Stimulated activated CD8-positive, alpha-beta memory T cell treated with anti-CD3 and anti-CD28 coated beads, Interleukin-7, amount 100 ng/mL, for 48 hours (primary cell): ENCODE data around the gene CRACR2B.

Experiments used
- DNase-seq, 2 donors: peaks; one replicate each; pipeline ENCODE4 v3.0.0-alpha.2; 2020; ENCODE audit warnings: low read depth in 1 of 2; ENCODE audit errors: extremely low read depth in 1 of 2

Gene CRACR2B

DNA sequence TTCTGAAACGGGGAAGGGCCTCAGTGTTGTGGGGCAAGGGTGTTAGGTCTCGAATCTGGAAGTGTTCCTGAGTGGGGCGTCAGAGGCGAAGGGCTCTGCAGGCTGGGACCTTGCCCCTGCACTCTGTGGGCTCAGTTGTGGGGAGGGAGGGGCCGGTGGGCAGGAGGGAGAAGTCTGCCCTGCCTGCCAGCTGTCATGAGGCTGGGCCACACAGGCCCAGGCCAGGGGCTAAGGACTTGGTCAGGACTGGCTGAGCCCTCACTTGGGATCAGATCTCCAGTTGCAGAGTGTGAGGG is at the start of gene CRACR2B:
Gene CRACR2B, plus strand, starts transcription at position 23 of the 296 bp plus-strand sequence. CDS start 689 bp downstream, outside the sequence.
- DNase-seq: no peak

DNA sequence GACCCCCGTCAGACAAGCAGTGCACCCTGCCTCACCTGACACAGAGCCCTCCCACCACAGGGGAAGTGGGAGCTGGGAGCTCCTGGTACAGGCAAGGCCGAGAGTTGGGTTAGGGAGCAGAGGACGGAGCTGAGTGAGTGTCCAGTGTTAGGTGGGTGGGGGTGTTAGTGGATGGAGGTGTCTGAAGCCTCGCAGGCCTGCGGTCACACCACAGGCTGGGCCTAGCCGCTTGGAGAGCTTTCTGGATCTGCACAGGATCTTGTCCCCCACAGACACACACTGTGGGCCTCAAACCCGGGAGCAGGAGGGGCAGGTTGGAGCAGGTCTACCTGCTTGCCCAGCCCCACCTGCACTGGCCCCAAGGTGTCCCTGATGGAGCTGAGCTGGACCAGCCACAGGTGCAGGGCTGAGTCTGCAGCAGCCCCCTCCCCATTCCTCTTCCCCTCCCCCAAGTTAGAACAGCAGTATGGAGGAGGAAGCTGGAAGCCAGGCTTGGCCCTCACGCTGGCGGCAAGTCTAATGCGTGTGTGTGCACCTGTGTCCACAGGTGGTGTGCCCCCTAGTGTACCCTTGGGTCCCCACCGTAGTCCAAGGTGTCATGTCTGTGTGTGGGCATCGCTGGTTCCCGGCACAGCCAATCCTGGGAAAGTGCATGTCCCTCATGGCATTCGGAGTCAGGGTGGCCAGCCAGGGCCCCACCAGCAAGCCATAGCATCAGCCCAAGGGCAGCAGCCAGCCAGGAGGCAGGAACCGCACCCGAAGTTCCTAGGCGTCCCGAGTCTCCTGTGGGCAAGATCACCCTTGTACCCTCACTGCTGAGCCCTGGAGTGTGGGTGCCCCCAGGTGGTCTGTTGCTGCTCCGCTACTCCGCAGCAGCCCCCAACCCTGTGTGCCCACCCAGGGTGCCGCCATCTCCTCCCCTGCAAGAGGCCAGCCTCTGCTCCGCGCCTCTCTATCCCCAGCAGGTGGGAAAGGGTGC is 48.5 kb upstream of the CRACR2B start:
- no peak for DNase-seq

DNA sequence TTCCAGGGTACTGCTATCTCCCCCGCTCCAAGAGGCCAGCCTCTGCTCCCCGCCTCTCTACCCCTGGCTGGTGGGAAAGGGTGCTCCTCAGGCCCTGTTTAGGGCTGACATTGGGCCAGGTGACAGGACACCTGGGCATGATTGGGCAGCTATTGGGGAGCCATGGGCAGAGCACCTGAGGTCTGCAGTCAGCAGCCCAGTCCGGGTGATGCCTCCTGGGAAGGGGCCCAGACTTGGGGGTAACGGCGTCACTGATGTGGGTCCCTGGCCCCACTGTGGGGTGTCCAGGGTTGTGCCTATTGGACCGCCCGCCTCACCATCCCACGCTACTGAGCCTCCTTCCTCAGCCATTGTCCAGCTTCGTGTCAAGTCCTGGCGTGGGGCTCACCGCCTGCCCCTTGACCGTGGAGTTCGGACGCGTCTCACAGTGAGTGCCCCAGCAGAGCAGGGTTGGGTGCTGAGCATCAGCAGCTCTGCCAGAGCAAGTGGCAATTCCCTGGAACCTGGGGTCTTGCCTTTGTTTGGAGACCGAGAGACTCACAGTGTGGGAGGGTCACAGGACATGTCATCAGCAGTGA is 47.7 kb upstream of the CRACR2B start:
- DNase-seq: no peak

DNA sequence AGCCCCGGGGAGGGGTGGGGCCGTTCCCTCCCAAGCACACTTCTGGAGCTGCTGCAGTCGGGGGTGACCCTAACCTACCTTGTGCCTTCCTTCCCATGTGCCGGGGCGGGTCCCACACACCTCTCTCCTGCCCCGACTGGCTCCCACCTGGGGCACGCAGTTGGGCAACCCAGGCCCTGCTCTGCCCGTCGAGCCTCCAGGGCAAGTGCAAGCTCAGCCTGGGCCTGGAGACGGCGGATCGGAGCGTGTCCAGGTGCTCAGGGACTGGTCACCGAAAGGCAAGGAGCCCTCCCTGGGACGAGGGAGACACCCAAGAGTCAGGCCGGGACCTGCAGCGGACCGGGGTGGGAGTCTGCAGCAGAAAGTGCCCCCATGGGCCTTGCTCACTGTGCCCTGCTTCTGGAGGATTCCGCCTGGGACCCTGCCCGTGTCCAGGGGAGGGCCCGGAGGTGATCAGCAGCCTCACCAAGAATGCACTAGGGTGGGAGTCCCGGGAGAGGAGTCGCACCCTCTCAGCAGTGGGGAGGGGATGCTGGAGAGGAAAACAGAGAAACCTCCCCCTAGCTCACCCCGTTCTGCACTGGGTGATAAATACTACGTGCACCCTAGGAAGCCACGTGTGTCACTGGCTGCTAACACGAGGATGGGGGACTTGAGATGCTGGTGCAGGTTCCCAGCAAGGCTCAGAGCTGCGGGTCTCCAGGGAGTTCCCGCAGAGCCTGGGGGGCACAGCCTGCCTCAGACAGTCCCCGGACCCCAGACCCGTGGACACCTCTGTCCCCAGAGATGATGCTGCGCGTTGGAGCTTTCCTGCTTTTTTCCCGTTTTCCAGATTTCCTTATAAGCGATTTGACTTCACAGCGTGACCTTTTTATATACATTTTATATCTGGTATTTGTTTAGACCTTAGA is 45.2 kb upstream of the CRACR2B start:
- DNase-seq: no peak

DNA sequence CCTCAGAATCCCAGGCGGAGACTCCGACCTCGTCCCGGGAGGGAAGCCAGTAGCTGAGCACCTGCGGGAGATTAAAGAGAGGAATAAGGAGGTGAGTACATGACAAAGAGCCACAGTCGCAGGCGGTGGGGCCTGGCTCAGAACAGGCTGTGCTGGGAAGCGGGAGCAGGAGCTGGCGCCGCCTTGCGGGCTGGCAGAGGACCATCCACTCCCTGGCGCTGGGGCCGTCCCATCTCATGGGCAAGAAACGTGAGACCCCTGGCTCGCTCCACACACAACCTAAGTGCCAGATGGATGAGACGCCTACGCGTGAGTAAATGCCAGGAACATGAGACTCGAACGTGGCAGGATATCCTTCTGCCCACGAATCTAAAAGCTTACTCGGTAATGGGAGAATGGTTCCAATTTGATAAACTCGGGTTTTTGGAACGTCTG is 44.1 kb upstream of the CRACR2B start:
- no peak for DNase-seq

DNA sequence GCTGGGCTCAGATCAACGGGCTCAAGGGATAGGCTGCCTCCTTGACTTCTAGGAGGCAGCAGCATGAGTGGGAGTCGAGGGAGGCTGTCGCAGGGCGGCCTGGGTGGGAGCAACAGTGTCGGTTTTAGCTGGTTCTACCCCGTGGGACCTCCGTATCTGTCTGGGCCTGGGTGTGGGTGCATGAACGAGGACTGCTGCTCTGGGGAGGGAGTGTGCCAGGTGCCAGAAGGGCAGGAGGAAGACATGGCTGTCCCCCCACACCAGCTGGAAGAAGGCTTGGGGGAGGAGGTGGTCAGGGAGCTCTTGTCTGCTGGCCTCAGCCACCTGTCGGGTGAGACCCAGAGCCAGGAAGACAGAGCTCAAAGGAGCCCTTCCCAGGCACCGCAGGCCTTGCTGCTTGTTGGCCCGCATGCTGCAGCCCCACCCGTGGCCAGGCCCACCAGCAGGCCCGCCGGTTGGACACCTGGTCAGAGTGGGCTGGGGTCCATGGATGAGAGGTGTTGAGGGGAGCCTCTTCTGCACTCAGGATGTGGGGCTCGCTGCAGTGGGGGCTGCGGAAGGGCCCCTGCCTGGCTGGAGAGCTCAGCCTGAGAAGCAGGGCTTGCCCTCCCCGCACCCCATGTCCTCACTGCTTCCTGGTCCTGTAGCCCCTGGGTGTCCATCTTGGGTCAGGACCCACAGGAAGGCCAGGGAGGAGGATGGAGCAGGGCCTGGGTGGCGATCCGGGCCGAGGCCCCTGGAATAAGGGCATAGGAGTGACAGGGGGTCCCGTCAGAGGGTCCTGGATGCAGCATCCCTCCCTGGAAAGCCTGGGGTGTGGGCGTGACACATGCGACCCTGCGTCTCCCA is 41.3 kb upstream of the CRACR2B start:
- DNase-seq: no peak

DNA sequence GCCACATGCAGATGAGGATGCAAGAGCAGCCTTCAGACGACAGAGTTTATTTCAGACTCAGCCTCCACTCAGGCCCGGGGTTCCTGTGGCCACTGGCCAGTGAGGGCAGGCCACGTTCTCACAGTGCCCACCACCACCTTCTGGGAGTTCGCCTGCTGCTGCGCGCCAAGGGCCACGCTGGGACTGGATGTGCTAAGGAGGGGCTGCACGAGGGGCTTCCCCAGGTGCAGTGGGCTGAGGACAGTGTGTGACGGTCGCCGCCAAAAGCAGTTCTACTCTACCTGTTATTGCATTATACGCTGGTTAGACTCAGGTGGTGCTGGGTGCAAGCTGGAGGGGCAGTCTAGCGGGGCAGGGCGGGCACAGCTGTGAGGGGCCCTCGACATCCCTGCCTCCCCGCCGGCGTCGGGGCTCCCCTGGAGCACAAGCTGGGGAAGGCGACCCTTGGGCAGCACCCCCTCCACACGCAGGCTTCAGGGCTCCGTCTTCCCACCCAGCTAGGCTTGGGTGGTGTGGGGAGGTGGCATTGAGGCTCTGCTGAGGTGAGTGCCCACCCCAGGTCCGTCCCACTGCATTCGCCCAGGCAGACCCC is 40.5 kb upstream of the CRACR2B start:
- DNase-seq: no peak

DNA sequence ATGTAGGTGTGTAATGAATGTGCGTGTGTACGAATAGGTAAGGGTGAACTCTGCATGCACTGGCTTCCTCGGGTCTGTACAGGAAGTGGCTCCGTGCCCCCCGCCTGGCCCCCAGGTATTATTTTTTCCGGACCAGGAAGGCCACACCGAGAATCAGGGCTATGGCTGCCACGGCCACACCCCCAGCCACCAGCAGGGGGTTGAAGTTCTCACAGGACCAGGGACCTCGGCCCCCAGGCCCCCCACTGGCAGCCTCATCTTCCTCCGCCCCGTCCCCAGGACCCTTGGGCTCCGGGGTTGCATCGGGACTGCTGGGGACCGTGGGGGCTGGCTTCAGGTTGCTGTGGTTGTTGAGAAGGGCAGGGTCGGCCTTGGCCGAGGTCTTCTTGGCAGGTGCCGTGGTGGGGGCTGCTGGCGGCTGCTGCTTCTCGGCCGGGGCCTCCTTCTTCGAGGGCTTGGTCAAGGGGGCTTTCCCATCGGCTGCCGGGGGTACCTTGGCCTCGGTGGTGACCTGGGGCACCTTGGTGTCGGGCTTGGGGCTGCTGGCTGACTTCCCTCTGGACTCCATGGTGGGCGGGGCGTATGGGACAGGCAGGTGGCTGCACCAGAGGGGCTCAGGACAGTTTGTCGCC is 39.6 kb upstream of the CRACR2B start:
- no peak for DNase-seq

DNA sequence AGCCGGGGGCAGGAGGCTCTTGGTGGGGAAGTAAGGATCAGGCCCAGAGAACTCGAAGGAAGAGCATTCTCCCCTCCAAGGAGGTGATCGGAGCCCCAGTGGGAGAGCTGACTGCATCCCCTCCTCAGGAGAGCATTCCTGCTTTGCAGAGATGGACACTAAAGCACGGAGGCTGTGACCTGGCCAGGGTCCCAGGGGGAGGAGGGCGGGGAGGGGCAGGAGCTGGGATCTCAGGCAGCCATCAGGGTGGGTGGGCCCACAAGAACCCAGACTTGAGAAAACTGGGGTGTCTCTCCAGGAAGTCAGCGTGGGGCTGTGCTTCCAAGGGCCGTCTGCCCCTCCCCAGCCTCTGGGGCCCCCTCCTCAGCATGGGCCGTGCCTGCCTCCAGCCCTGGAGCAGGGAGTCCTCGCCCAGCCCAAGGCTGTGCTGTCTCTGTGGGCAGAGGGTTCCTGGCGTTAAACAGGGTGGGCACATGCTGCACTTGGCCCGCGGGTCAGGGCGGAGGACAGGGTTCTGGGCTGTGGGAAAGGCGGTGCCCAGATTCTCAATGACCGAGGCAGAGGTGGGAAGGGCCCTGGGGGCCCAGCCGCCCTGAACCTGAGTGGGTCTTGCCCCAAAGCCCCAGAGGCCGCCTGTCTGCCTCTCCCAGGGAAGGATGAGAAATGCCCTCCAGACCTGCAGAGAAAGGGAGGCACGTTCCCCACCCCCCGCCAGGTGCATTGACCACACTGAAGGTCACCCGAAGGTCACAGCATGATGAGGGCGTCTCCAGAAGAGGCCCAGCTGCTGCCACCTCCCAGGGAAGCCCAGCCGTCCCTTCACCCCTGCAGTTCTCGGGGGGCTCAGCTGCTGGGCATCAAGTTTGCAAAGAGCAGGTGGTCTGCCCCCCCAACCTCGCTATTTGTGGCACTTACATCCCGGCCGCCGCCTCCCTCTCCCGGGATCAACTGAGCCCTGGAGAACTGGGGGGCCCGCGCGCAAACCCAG is 38.5 kb upstream of the CRACR2B start:
- no peak for DNase-seq

DNA sequence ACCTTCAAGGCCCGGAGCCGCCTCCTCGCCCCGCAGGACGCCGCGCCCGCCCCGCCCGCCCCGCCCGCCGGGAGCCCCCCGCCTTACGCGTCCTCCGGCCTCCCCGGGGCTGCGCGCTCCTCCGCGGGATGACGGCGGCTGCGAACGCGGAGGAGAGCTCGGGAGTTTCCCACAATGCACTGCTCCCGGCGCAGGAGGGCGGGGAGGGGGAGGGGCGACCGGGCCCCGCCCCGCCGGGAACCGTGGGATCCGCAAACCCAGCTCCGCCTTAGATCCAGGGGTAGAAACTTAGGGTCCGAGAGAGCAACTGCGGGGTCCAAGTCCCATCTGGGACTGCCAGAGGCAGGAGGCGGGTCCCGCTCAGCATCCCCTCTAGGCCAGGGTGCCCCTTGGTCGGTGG is 37.8 kb upstream of the CRACR2B start, which contains the start of gene CEND1:
Gene CEND1, minus strand, starts transcription at position 148 of the 400 bp plus-strand sequence. CDS start 1,514 bp downstream, outside the sequence.
- no peak for DNase-seq

DNA sequence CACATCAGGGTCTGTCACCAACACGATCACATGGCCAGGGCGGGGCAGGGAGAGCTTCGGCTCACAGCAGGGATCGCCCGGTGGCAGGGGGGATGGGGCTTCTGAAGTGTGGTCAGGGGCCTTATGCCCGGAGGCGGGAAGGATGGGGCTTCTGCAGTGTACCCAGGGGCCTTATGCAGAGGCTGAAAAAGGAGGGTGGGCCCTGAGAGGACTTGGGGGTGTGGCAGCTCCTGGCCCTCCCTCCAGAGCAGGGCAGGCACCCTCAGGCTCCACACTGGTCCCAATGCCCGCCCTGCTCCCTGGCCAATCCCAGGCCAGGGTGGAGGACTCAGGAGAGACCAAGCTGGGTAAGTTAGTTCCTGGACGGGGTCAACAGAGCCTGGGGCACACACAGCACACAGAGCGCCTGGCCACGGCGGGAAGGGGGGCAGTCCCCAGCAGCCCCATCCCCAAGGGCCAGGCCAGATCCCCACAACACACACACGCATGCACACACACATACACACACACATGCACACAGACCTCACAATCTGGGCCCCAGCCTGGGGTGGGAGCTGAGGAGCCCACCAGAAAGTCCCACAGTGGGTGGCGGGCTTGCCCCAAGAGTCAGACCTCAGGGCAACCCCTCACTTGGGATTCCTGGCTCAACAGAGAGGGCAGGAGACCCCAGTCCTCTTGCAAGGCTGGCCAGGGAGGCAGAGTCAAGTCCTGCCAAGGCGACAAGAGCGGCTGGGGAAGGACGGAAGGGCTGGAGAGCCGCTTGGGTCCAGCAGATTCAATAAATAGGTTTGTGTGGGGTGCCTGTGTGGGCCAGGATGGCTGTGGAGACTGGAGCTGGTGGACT is 36.8 kb upstream of the CRACR2B start:
- DNase-seq: no peak

DNA sequence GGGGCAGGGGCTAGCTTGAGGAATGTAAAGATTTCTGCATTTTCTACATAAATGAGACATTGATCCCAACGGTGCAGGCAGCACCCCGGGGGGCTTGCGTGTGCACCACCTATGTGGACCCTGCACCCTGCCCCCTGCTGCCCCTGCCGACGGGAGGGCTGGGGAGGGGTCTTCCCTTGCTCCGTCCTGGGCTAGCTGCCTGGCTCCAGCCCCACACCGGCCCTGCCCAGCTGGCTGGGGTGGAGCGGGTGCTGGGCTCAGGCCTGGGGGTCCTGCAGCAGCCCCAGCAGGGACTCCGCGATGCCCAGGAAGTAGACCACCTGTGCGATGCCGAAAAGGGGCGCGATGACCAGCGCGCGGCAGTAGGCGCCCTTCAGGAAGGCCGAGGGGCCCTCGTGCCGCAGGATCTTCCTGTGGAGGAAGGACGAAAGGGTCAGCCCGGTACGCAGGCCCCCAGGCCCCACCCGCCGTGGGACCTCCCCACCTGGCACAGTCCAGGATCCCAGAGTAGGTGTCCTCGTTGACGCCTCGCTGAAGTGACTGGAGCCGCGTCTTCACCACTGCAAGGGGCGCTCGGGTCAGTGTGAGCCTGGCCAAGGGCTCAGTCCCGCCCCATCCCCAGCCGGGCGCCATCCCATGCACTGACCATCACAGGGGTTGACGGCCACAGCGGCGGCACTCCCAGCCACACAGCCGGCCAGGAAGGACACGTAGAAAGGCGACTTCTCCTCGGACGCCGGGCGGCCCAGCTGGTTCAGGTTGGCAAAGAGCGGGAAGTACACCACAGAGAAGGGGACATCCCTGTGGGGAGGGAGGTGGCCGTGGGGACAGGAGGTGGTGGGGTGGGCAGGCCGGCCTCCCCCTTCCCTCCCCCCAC is 35.8 kb upstream of the CRACR2B start:
- DNase-seq: no peak

DNA sequence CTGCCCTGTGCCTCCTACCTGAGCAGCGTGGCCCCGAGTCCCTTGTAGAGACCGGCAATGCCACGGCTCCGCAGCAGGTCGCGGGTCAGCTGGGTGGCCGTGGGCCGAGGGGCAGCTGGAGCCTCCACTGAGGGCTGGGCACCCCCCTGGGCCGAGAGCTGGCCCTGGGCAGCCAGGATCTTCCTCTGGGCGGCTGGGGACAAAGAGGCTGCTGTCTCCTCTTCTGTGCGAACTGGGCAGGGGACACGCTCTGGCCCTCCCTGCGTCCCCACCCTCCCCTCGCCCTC is 35.2 kb upstream of the CRACR2B start:
- DNase-seq: no peak

DNA sequence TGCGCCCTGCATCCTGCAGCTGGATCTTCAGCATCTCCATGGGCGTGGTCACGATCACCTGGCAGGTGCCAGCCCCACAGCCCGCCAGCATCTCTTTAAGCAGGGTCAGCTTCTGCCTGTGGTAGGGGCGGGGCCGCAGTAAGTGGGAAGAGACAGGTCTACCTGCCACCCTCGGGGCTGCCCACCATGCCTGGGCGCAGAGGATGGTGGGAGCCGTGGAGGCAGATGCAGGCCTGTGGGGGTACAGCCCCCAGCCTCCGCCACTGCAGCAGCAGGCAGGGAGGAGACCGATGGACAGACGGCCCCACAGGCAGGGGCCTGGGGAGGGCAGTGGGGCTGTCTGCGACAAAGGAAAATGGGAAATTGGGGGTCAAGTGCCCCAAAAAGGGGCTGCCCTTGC is 34.8 kb upstream of the CRACR2B start:
- no peak for DNase-seq

DNA sequence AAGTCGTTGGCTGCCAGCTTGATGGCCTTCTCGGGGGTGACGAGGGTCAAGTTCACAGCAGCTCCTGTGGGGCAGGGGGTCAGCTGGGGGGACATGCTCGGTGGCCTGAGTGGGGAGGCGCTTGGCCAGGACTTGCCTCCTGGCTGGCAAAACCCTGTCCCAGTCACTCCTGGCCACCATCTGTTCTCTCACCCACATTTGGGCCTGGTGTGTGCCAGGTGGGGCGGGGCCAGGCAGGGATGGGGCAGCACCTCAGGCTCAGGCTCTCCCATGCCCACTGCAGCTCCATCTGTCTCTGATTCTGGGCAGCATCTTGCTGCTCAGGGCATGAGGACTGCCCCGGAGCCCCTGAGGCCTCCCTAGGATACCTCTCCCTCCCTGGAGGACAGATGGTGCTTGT is 34.2 kb upstream of the CRACR2B start:
- DNase-seq: no peak

DNA sequence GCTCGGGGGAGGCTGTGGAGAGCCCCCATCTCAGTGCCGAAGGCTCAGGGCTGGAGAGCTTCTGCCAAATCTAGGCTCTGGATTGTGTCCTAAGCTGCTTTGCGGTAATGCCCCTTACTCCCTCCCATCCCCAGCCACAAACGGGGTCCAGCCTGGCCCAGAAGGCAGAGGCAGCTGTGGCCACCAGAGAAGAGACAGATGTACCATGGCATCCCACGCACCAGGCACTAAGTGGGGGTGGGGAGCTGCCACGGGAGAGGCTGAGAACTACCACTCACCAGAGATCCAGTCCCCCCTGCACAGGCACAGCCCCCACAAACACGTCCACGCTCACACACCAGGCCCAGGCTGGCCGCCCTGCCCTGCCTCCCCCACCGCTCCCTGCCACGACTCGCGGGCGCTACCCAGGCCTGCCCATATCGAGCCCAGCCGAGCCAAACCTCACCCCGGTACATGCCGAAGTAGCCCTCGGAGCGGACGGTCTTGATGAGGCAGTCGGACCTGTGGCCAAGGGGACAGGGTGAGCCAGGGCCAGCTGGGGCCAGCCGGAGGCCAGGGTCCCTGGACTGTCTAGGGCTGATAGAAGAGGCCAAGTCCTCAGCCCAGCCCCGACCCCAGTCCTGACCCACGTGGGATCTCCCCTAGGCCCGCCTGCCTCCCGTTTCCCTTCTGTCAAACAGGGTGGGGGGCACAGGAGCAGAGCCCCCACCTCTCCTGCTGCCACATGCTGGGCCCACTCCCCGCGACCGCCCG is 33.5 kb upstream of the CRACR2B start:
- DNase-seq: no peak
